Effector CD8-positive, alpha-beta T cell (primary cell): ENCODE data around the gene TMEM234.
"Not testable (repeated sequence)": the region's sequence is repeated elsewhere in the genome, so short reads cannot be mapped to it uniquely, and the experiment has no call there.

Source experiments
- DNase-seq: peaks from one replicate; lab custom pipeline; 2025; lab: John Stamatoyannopoulos, UW
- total RNA-seq, 4 experiments: gene quantifications; one replicate each; lab custom pipeline; 2026; lab: John Stamatoyannopoulos, UW

Gene TMEM234
- total RNA-seq = 19.8 to 33.7 (median 23.2) reads per million in 4 experiments

DNA sequence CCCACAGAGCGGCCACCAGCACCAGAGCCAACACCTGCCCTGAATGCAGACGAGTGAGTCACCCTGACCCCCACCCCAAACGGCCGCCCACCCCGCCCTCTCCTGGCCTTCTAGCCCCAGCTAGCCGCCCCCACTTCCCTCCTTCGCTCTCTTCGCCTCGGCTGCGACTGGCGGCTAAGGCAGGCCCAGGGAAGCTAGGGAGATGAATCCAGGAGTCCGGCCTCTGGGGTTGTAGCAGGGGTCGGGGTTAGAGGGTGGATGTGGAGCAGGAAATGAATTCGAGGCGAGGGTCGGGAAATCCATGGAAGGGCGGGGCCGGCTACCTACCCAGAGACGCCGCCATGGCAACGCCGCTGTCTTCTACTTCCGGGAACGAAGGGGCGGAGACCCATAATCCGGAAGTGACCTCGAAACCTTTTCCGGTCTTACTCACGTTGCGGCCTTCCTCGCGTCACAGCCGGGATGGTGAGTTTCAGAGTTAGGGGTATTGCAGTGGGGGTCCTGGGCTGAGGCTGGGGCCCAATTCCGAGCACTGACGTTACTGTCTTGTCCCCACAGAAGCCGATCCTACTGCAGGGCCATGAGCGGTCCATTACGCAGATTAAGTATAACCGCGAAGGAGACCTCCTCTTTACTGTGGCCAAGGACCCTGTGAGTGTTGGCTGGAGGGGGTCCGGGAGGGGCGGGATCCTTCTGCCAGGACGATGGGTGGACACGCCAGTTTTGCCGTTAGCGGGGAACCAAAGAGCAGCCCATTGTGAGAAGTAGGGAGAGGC lies at the start of gene TMEM234, which contains the start of gene EIF3I:
TSS of gene TMEM234 (minus strand) at position 374 of the 776 bp plus-strand sequence. CDS start at position 343, 31 bp downstream.
TSS of gene EIF3I (plus strand) at position 428 of the 776 bp plus-strand sequence. CDS start at position 463, 35 bp downstream.
- peak; percentile 81 for DNase-seq

DNA sequence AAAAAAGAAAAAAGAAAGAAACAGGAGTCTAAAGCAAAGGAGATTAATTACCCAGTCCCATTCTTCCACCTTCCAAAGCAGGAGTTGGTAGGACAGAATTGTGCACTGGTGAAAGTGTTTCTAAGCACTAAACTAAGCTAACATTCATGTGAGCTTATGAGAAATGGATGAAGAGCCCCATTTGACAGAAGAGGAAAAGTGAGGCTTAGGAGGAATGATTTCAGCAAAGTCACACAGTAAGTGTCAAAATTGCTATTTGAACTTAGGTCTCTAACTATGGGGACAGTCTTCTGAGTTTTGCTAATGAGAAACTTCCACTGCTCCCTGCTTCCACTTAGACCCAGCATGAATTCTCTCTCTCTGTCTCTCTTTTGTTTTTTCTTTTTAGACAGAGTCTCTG lies 47.6 kb upstream of the TMEM234 start:
- no peak for DNase-seq

DNA sequence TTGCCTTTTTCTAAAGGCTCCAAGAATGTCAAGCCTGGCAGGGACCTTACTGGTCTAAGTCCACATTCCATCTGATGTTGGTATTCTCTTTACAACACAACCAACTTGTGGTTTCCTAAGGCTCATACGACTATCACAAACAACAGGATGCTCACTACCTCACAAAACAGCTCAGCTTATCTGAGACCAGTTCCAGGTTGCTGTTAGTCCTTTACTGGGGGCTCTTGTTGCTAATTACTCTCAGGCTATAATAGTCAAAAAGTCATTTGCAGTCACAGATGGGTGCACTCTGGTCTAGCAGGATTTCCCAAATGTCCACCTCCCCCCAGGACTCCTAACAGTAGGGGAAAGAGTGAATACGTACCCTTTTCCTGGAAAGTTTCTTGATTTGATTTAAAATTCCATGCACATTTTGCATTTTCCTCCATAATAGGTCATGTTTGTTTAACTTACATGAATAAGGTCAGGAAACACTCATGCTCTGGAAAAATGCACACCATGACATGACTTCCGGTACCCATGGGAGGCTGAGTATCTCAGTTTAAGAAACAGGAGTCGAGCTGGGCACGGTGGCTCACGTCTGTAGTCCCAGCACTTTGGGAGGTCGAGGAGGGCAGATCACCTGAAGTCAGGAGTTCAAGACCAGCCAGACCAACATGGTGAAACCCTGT lies 44.9 kb upstream of the TMEM234 start:
- no peak for DNase-seq

GRCh38 chr1:32265846-32266245 lies 43.7 kb upstream of the TMEM234 start:
- no peak for DNase-seq

DNA sequence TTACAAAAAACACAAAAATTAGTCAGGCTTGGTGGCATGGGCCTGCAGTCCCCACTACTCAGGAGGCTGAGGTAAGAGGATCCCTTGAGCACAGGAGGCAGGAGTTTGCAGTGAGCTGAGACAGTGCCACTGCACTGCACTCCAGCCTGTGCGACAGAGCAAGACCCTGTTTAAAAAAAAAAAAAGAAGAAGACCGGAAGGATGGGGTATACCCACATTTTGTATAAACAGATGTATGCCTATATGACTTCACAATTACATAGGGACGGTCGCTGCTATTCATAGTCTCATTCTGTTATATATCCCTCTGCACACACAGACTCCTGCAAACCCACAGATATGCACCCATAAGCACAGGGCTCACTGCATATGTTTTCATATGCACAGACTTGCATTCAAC lies 41.6 kb upstream of the TMEM234 start:
- no peak for DNase-seq

DNA sequence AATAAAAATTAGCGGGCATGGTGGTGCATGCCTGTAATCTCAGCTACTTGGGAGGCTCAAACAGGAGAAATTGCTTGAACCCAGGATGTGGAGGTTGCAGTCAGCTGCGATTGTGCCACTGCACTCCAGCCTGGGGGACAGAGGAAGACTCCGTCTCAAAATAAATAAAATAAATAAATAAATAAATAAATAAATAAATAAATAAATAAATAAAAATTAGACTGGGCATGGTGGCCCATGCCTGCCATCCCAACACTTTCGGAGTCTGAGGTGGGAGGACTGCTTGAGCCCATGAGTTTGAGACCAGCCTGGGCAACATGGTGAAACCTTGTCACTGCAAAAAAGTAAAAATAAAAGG lies 41.1 kb upstream of the TMEM234 start:
- not testable (repeated sequence) for DNase-seq

DNA sequence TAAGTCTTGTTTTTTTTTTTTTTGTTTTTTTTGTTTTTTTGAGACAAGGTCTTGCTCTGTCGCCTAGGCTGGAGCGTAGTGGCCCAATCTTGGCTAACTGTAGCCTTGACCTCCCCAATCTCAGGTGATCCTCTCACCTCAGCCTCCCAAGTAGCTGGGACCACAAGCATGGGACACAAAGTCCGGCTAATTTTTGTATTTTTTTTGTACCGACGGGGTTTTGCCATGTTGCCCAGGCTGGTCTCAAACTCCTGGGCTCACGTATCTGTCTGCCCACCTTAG lies 35.0 kb upstream of the TMEM234 start:
- no peak for DNase-seq

DNA sequence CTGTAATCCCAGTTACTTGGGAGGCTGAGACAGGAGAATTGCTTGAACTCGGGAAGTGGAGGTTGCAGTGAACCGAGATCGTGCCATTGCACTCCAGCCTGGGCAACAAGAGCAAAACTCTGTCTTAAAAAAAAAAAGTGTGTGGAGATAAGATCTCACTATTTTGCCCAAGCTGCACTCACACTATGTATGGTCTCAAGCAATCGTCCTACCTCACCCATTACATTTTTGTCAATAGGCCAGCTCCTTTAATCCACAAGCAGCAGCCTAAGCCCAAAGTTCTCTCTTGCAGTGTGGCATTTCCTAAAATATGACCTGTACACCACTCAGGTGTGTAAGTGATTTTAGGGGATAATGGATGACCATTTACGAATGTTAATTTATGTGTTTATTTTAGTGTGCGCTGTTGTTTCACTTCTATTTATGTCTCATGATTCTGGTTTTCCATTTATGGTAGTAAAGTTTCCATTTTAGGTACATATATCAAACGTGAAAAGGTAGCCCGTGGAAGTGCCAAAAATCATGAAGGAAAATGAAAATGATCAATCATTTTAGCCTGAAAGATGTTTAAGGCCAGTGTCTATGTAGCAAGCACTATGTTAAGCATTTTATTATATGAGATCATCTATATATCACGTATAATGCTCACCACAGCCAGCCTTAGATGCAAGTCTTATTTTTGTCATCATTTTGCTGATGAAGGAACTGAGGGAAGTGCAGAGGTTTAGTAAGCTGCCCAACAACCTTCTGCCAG lies 34.5 kb upstream of the TMEM234 start:
- DNase-seq = no peak

- no peak for DNase-seq
Measured at GRCh38 chr1:32255072-32256071, 33.2 kb upstream of the TMEM234 start.

GRCh38 chr1:32250893-32251716 lies 29.0 kb upstream of the TMEM234 start, which contains the start of gene LCK:
TSS of gene LCK (plus strand) at chr1:32251265. CDS start at chr1:32274330, 23,065 bp downstream.
- no peak for DNase-seq

DNA sequence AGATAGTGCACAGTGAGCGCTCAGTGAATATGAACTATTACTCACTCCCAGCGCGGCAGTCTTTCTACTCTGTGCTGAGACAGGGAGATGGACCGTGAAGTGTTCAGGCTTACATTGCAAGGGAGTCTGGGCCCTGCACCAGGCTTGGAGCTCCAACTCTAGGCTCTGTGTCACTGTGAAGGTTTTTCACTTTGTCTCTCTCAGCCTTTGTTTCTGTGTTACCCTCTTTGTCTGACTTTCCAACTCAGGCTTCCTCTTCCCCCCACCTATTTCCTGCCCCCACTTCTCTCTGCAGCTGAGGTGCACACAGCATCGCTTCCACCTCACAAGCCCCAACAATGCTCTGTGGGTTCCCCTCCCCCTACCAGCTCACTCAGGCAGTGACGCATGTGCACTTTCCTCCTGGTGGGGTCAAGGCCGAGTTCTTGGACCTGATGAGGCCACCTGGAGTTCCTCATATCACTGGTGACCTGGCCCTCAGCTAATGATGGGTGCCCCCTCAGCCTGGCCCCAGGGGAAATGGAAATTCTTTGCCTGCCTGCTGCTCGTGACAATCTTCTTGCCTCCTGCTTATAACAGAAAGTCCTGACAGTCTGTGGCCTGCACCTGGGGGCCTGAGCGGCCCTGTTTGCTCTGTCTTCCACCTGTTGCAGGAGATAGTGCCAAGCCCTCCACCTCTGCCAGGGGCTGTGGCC lies 27.8 kb upstream of the TMEM234 start:
- DNase-seq = peak; percentile 56

DNA sequence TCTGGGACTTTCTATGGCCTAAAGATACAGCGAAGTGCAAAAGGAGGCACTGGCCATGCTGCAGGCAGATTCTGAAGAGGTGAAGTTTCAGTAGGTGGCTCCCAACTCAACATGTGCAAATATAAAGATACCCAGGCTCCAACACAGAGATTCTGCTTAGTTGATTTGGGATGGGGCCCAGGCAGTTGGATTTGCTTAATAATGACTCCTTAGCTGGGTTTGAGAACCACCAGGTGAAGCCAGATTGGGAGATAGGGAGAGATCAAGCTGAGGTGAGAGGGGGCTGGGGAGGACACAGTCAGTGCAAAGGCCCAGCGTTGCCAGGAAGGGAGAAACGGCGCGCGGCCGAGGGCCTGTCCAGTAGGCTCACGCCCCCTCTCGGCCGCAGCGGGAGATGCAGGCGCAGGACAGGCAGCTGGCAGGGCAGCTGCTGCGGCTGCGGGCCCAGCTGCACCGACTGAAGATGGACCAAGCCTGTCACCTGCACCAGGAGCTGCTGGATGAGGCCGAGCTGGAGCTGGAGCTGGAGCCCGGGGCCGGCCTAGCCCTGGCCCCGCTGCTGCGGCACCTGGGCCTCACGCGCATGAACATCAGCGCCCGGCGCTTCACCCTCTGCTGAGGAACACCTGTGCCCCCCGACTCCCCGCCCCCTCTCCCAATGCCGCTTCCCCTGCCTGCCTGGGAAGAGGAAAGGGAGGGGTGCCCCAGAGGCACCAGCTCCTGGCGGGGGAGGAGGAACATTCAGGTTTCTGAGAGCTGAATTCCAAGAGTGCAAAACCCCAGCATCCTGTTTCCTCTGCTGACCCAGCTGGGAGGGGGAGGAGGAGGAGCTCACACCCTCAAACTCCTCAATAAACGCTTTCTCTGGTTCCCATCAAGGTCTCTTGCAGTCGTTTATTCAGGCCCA lies 26.1 kb upstream of the TMEM234 start:
- peak; percentile 57 for DNase-seq

DNA sequence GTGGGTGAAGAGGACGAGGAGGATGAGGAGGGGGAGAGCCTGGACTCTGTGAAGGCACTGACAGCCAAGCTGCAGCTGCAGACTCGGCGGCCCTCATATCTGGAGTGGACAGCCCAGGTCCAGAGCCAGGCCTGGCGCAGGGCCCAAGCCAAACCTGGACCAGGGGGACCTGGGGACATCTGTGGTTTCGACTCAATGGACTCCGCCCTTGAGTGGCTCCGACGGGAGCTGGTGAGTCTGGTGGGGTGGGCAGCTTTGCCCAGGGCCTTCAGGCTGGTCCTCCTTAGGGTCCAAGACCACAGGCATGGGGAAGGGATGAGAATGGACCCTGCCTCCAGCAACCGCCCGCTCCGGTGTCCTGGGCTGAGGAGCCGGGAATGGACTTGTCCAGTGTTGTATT lies 25.3 kb upstream of the TMEM234 start:
- no peak for DNase-seq

- DNase-seq = no peak
Measured at GRCh38 chr1:32246888-32247273, 24.7 kb upstream of the TMEM234 start, which contains the start of gene FAM167B. TSS of gene FAM167B (plus strand) at chr1:32247222. CDS start at chr1:32247422, 200 bp downstream.

GRCh38 chr1:32242341-32242851 lies 20.2 kb upstream of the TMEM234 start:
- no peak for DNase-seq

DNA sequence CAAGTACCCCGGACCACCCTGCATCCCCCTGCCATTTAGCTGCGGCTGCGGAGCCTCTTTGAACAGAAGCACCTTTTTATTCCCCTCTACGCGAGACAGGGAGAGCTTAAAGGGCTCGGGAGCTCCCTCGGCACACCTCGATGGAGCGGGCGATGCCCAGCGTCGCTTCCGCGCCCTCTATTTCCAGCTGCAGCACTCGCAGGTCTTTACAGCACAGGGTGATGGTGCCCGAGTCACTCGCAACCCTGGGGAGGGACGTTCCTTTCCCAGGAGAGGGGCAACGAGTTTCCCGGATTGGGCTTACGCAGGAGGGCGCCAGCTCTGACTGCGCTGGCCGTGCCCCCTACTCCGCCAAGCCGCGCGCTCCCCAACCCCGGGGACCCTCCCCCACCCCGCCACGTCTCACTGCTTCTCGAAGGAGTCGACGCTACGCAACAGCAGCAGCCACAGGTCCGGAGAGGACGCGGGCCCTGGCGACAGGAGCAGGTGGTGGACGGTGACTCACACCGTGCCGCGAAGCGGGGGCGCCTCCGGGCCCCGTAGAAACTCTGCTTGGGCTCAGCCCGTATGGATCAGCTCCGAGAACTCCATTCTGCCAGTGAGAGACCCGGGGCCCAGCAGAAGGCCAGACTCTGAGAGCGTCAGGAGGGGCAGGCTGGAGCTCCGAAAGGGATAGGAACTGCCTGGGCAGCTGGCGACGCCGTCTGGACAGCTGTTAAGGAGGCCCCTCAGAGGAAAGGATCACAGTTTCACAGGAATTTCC lies 19.0 kb upstream of the TMEM234 start:
- no peak for DNase-seq

DNA sequence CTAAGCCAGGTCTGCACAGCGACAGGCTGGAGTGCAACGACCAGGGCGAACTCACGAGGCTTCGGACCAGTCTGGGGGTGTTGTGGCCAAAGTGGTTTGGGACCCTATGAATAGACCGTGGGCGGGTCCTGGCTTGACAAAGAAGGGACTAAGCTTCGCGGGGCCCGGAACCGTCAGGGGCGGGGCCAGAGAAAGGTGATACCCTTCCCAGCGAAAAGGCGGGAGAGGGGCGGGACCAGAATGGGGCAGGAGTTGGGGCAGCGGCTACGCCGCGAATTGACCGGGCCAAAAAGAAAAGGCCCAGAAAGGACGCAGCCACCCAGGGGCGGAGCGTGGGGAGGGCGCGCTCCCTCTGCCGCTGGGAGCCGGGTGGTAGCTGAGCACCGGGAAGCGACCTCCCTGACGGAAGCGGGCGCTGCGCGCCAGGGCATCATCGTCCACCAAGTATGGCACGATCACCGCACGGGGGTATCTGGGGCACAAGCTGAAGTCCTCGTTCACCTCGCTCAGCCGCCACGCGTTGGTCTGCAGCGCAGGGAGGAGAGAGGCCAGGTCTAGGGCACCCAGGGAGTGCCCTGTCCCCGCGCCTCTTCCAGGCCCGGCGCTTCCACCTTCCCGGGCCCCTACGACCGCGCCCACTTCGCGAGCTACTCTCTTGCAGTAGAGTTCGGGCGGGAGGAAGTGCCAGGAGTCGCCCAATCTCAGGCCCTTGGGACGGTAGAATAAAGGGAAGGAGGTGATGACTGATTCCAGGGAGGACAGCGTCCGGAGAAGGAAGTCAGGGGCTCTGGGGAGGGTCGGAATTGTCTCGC lies 18.2 kb upstream of the TMEM234 start:
- peak; percentile 55 for DNase-seq
